Measurements from ENCODE around the gene GALNTL6. TPM values are rescaled to one million over a fixed set of nuclear protein-coding genes. Genes with fewer than 3 reads are reported as not detected.

GALNTL6 gene
- total and polyA plus RNA-seq, 2 experiments from 2014 or later: 0.38 to 0.40 TPM

GRCh38 chr4:172838943-172839342 is 1025.7 kb downstream of the GALNTL6 start:
- Mint-ChIP-seq H3K27ac (no peak overlapping the region), H3K9me3 (no peaks in the 10 kb centered on the region), H3K4me1 (peaks cover 17% of the 10 kb centered on the region; the same call in 2 of the 3 replicates), H3K27me3 (ENCODE audit: insufficient read depth, low read depth, poor library complexity) (peaks cover 2% of the 10 kb centered on the region), H3K4me3 (no peak overlapping the region), H3K36me3 (ENCODE audit: low read depth) (no peaks in the 10 kb centered on the region)
- H3K79me2 ChIP-seq (replicated peaks; ENCODE audit: insufficient read depth): no peaks in the 10 kb centered on the region
- H3K27ac ChIP-seq (ENCODE audit: low read depth): no peak overlapping the region
- no peaks in the 10 kb centered on the region for H3K36me3 ChIP-seq (ENCODE audit: insufficient read depth)
- no peaks in the 10 kb centered on the region for H3K9me2 ChIP-seq (ENCODE audit: insufficient read depth)
- no peak overlapping the region for H3K4me2 ChIP-seq
- no peaks in the 10 kb centered on the region for H3K4me1 ChIP-seq (ENCODE audit: insufficient read depth)
- no peaks in the 10 kb centered on the region for H3F3A ChIP-seq (replicated peaks; ENCODE audit: low read depth)
- H3K27me3 ChIP-seq (ENCODE audit: insufficient read depth): no peaks in the 10 kb centered on the region
- TF ChIP-seq ZNF462 (CRISPR knock-in tag; IDR thresholded peaks at IDR 0.05): no peak
- no peak for TF ChIP-seq REST (IDR thresholded peaks at IDR 0.05; ENCODE audit: unreplicated experiment)
- no peak for TF ChIP-seq ZNF114 (CRISPR knock-in tag; IDR thresholded peaks at IDR 0.05)
- TF ChIP-seq EZH2 (IDR thresholded peaks at IDR 0.05; ENCODE audit: low read depth, unreplicated experiment): no peak
- no peak for TF ChIP-seq EZH2phosphoT487 (IDR thresholded peaks at IDR 0.05; ENCODE audit: unreplicated experiment)
- TF ChIP-seq JUNB (IDR thresholded peaks at IDR 0.05; ENCODE audit: unreplicated experiment): no peak
- TF ChIP-seq POLR2AphosphoS5 (IDR thresholded peaks at IDR 0.05; ENCODE audit: low read depth): no peak
- no peak for TF ChIP-seq CREB1 (CRISPR knock-in tag; IDR thresholded peaks at IDR 0.05; ENCODE audit: low read depth)
- no peak for TF ChIP-seq ETS1 (IDR thresholded peaks at IDR 0.05)
- TF ChIP-seq NANOG (IDR thresholded peaks at IDR 0.05; ENCODE audit: borderline replicate concordance): no peak
- no peak for TF ChIP-seq STAT1 (IDR thresholded peaks at IDR 0.05; ENCODE audit: unreplicated experiment)
- no peak for TF ChIP-seq ZNF331 (CRISPR knock-in tag; IDR thresholded peaks at IDR 0.05; ENCODE audit: low read depth)
- no peak for TF ChIP-seq CTCF (conservative IDR thresholded peaks at IDR 0.05; ENCODE audit: low read depth in 2 of 2)
- ATAC-seq (no peak), DNase-seq (ENCODE audit: low spot score) (no peak)
- no peaks in the 10 kb centered on the region for H4K20me1 ChIP-seq (replicated peaks; ENCODE audit: insufficient read depth)
- H2AFZ ChIP-seq: no peak overlapping the region
- H3K4me3 ChIP-seq: no peak overlapping the region
